ENCODE measurements around the gene SLC22A2.

The SLC22A2 gene

DNA sequence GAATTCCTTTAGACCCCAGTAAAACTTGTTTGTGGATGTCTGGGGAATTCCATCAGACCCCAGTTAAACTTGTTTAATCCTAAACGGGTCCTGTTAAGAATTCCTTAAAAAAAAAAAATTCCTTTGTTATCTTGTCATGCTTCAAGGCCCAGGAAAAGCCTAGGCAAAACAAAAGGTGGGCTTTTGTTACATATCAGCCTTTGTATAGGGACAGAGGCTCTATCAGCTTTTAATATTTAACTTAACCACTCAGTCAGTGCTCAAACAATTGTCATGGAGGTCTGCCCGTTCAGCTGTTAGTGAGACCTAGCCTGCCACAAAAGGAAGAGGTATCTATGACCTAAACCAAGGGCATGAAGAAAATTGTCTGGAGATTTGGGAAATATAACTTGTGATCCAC lies 83.9 kb downstream of the SLC22A2 start:
- Histone ChIP-seq H3K9me3 (ENCODE audit: low read length) (no peaks in the 10 kb centered on the region), H3K9ac (ENCODE audit: low read length) (no peak overlapping the region), H3K4me3 (ENCODE audit: low read depth in 1 of 2, low read length in 2 of 2) (no peak overlapping the region), H3K27me3 (ENCODE audit: control insufficient read depth in 1 of 2, insufficient read depth in 2 of 2, low read length in 2 of 2) (no peaks in the 10 kb centered on the region), H3K36me3 (ENCODE audit: insufficient read depth, low read length) (no peaks in the 10 kb centered on the region), H3K27ac (ENCODE audit: low read depth, low read length) (no peak overlapping the region), H3K4me1 (ENCODE audit: insufficient read depth, low read length) (peaks cover 7% of the 10 kb centered on the region)

DNA sequence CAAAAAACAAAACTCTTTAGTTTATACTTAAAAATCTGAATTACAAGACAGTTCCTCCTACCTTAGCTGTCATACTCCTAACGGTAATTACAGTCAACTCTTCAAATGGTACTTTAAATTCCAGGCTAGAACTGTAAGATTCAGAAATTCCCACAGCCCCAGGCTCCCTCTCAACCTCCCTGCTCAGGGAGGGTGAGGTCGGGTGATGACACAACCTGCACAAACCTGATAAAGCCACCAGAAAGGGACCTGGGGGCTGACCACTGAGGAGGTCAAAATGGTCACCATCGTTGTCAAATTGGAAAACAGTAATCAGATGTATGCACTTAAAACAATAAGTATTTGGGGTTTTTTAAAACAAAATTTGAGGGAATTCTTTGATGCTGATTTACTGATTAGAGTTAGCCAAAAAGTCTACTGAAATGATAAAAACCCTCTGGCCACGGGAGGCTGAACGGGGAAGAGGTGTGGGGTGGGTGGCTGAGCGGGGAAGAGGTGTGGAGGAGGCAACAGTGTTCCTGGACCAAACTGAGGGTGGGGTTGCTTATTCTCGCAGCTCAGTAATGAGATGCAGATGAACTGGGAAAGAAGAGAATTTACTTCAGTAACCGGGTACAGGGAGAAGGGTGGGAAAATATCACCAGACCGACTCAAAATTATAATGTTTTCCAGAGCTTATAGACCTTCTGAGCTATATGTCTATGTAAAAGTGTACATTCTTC lies 84.7 kb downstream of the SLC22A2 start:
- Histone ChIP-seq H3K36me3 (ENCODE audit: insufficient read depth, low read length) (no peaks in the 10 kb centered on the region), H3K9me3 (ENCODE audit: low read length) (no peaks in the 10 kb centered on the region), H3K27me3 (ENCODE audit: control insufficient read depth in 1 of 2, insufficient read depth in 2 of 2, low read length in 2 of 2) (no peaks in the 10 kb centered on the region), H3K27ac (ENCODE audit: low read depth, low read length) (no peak overlapping the region), H3K4me1 (ENCODE audit: insufficient read depth, low read length) (peaks cover 7% of the 10 kb centered on the region), H3K9ac (ENCODE audit: low read length) (no peak overlapping the region), H3K4me3 (ENCODE audit: low read depth in 1 of 2, low read length in 2 of 2) (no peak overlapping the region)

DNA sequence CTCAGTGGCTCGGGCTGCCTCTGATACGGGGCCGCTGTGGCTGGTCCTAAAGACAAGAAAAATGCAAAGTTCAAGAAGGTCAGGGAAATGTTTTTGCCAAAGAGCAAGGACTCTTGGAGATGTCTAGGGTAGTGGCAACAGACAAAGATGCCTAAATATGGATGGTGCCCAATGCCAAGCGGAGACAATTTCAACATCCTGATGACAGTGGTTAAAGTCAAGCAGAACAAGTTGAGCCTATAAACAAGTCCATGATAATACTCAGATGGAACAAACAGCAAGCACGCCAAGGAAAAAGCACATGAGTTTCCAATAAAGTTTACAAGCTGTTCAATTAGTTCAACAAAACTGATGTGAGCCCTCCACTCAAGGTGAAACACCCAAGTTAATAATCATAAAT lies 85.9 kb downstream of the SLC22A2 start:
- Histone ChIP-seq H3K27ac (ENCODE audit: low read depth, low read length) (no peak overlapping the region), H3K4me3 (ENCODE audit: low read depth in 1 of 2, low read length in 2 of 2) (no peak overlapping the region), H3K27me3 (ENCODE audit: control insufficient read depth in 1 of 2, insufficient read depth in 2 of 2, low read length in 2 of 2) (no peaks in the 10 kb centered on the region), H3K4me1 (ENCODE audit: insufficient read depth, low read length) (peaks cover 7% of the 10 kb centered on the region), H3K36me3 (ENCODE audit: insufficient read depth, low read length) (no peaks in the 10 kb centered on the region), H3K9ac (ENCODE audit: low read length) (no peak overlapping the region), H3K9me3 (ENCODE audit: low read length) (no peaks in the 10 kb centered on the region)

DNA sequence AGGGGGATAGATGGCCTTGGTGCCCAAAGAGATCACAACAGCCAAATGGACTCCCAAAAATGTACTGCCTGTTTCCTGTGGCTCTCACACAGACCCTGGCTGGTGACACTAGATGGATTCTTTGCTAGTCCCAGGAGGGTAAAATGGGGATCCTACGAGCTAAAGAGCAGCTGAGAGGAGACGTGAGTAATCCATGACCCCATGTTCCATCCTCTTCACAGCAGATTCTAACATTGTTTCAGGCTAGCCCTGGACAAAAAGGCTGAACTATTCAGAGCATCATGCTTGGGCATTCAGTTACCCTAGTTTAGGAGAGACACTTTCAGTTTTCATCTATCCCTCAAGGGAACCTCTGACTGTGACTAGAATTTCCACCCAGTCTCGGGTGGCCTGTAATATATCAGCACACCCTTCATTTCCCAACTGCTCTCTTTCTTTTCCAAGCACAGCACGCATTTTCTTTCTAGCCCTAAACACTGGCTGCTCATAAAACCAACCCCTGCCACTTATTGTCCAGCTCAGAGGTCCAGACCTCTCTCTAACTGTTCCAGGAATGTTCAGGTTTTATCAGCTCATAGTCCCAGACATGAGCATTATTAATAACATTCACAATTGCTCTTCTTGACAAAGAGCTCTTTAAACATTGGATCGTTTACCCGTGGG lies 88.5 kb downstream of the SLC22A2 start:
- Histone ChIP-seq H3K36me3 (ENCODE audit: insufficient read depth, low read length) (no peaks in the 10 kb centered on the region), H3K4me3 (ENCODE audit: low read depth in 1 of 2, low read length in 2 of 2) (no peak overlapping the region), H3K9ac (ENCODE audit: low read length) (no peak overlapping the region), H3K27ac (ENCODE audit: low read depth, low read length) (no peak overlapping the region), H3K4me1 (ENCODE audit: insufficient read depth, low read length) (peaks cover 7% of the 10 kb centered on the region), H3K9me3 (ENCODE audit: low read length) (no peaks in the 10 kb centered on the region), H3K27me3 (ENCODE audit: control insufficient read depth in 1 of 2, insufficient read depth in 2 of 2, low read length in 2 of 2) (no peaks in the 10 kb centered on the region)

DNA sequence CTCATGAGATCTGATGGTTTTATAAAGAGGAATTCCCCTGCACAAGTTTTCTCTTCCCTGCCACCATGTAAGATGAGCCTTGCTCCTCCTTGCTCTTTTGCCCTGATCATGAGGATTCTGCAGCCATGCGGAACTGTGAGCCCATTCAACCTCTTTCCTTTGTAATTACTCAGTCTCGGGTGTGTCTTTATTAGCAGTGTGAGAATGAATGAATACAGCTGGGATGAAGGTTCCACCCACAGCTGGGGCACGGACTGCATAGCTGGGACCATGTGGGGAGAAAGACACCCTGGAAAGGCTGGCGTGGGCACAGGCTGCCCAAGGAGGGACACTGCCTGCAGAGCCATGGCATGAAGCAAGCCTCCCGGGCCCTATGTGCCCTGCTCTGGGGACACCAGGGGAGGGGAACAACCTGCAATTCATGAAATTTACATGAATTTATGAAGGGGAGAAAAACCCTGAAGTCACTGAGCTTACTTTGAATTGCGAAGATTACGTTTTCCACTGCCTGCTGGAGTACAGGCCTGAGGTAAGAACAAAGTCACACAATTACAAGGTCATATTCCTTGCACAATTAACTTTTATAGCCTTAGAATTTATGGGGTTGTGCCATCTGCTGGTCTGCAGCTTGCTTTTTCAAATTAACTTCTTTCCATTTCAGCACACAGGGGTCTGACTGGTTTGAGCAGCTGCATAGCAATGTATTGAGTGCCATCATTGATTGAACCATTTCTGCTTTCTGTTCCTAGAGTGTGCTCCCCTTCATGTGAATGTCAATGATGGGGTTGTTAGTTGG lies 90.8 kb downstream of the SLC22A2 start:
- peaks cover 7% of the 10 kb centered on the region for H3K4me1 ChIP-seq (ENCODE audit: insufficient read depth, low read length)
- H3K4me3 ChIP-seq (ENCODE audit: low read depth in 1 of 2, low read length in 2 of 2): no peak overlapping the region
- H3K27me3 ChIP-seq (ENCODE audit: control insufficient read depth in 1 of 2, insufficient read depth in 2 of 2, low read length in 2 of 2): no peaks in the 10 kb centered on the region
- H3K27ac ChIP-seq (ENCODE audit: low read depth, low read length): no peak overlapping the region
- no peaks in the 10 kb centered on the region for H3K9me3 ChIP-seq (ENCODE audit: low read length)
- no peak overlapping the region for H3K9ac ChIP-seq (ENCODE audit: low read length)
- H3K36me3 ChIP-seq (ENCODE audit: insufficient read depth, low read length): no peaks in the 10 kb centered on the region
